HL-60 (cell line): ENCODE results near the gene KRTAP5-5.
"Not testable (repeated sequence)": the region's sequence is repeated elsewhere in the genome, so short reads cannot be mapped to it uniquely, and the experiment has no call there.

ENCODE experiments used
- POLR2AphosphoS5 ChIP-seq: IDR thresholded peaks from 2 replicates; pipeline ENCODE4 v1.6.1; 2012; ENCODE audit warnings: low read depth
- TF ChIP-seq, protein P1 (sequence below): IDR thresholded peaks from one replicate; pipeline ENCODE4 v1.5.1; 2011; ENCODE audit warnings: low read length, control low read depth, inconsistent platforms; ENCODE audit not compliant: insufficient read depth

DNA sequence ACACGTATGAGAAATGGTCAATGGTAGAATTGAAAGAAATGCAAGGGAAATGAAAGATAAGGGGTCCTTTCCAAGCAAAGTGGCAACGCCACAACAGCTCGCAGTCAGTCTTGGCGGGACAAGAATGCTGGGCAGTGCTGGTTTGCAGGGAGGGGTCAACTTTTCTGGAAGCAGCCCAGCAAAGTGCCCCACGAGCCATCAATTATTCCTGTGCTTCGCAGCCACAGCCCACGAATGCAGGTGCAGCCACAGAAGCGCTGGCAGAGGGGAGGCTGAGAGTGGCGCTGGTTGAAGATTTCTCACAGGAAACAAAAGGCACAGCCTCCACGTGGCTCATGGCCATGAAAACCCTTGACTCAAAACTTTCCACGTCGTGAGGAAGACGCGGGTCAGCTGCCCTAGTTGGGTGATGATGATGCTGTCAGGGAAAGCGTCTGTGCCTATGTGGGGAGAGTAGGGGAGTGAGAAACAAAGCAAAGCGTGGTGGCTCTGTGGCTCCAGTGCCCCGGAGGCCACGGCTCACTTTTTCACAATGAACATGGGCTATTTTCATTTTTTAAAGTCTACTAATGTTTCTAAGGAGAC is 33.2 kb downstream of the KRTAP5-5 start:
- TF ChIP-seq, protein P1, sequence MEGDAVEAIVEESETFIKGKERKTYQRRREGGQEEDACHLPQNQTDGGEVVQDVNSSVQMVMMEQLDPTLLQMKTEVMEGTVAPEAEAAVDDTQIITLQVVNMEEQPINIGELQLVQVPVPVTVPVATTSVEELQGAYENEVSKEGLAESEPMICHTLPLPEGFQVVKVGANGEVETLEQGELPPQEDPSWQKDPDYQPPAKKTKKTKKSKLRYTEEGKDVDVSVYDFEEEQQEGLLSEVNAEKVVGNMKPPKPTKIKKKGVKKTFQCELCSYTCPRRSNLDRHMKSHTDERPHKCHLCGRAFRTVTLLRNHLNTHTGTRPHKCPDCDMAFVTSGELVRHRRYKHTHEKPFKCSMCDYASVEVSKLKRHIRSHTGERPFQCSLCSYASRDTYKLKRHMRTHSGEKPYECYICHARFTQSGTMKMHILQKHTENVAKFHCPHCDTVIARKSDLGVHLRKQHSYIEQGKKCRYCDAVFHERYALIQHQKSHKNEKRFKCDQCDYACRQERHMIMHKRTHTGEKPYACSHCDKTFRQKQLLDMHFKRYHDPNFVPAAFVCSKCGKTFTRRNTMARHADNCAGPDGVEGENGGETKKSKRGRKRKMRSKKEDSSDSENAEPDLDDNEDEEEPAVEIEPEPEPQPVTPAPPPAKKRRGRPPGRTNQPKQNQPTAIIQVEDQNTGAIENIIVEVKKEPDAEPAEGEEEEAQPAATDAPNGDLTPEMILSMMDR = not testable (repeated sequence)
- not testable (repeated sequence) for TF ChIP-seq POLR2AphosphoS5
